Bronchial epithelial cell (primary cell): ENCODE measurements around the gene STK11IP. TPM values are rescaled to one million over a fixed set of nuclear protein-coding genes. Genes with fewer than 3 reads are reported as not detected.
A peak's percentile ranks its signal among the peaks of the same experiment; 100 is the strongest.

Experiments used
- DNase-seq: peaks from one replicate; pipeline ENCODE4 v3.0.0-alpha.2; 2010; ENCODE audit warnings: low read depth
- FAIRE-seq: peaks from 2 replicates; lab custom pipeline; 2011; peaks lifted over from hg19 to GRCh38; lab: Jason Lieb, UNC
- H3K27me3 ChIP-seq: 2 replicates; pipeline ENCODE4 v1.5.1; 2011; ENCODE audit warnings: low read length; ENCODE audit not compliant: control insufficient read depth, insufficient read depth
- H3K36me3 ChIP-seq: 2 replicates; pipeline ENCODE4 v1.5.1; 2011; ENCODE audit warnings: low read length; ENCODE audit not compliant: control insufficient read depth, insufficient read depth
- H3K4me3 ChIP-seq: 2 replicates; pipeline ENCODE4 v1.5.1; 2011; ENCODE audit warnings: mild to moderate bottlenecking, low read depth, low read length, control low read depth
- CTCF ChIP-seq: IDR thresholded peaks from 2 replicates; pipeline ENCODE4 v1.5.1; 2011; ENCODE audit warnings: mild to moderate bottlenecking, moderate library complexity, low read length, control low read depth, inconsistent platforms; ENCODE audit not compliant: insufficient read depth, severe bottlenecking
- total RNA-seq: library from RNA; depleted of rRNA; stranded (reverse); fragments of >200 nt; gene quantifications from 2 replicates; pipeline ENCODE4 v1.2.1, GENCODE V29; 2014

Gene STK11IP
- total RNA-seq, 1 donor from 2014 or later: 11.3 TPM

- TF ChIP-seq CTCF: no peak
Observed at GRCh38 chr2:219656526-219656925, 58.9 kb downstream of the STK11IP start.

GRCh38 chr2:219658196-219658846 is 60.7 kb downstream of the STK11IP start:
- Histone ChIP-seq H3K27me3 (no peaks in the 10 kb centered on the region), H3K4me3 (no peak overlapping the region), H3K36me3 (no peaks in the 10 kb centered on the region)
- FAIRE-seq (no peak), DNase-seq (no peak)
- TF ChIP-seq CTCF: no peak

More at GRCh38 chr2:219656526-219656925, 58.9 kb downstream of the STK11IP start:
- Histone ChIP-seq H3K4me3 (no peak overlapping the region), H3K27me3 (no peaks in the 10 kb centered on the region), H3K36me3 (no peaks in the 10 kb centered on the region)
- peak; percentile 97 for DNase-seq
- FAIRE-seq: no peak

- FAIRE-seq (no peak), DNase-seq (no peak)
- Histone ChIP-seq H3K36me3 (no peaks in the 10 kb centered on the region), H3K4me3 (no peak overlapping the region), H3K27me3 (no peaks in the 10 kb centered on the region)
- TF ChIP-seq CTCF: no peak
Observed at GRCh38 chr2:219658874-219659273, 61.2 kb downstream of the STK11IP start.

- DNase-seq (peak; percentile 87), FAIRE-seq (no peak)
- Histone ChIP-seq H3K27me3 (no peaks in the 10 kb centered on the region), H3K36me3 (no peaks in the 10 kb centered on the region), H3K4me3 (no peak overlapping the region)
- TF ChIP-seq CTCF: no peak
Observed at GRCh38 chr2:219661197-219661954, 63.7 kb downstream of the STK11IP start.

GRCh38 chr2:219661955-219662395 is 64.3 kb downstream of the STK11IP start:
- peak; percentile 75 for FAIRE-seq

More at GRCh38 chr2:219661955-219662395, 64.3 kb downstream of the STK11IP start:
- Histone ChIP-seq H3K36me3 (no peaks in the 10 kb centered on the region), H3K4me3 (no peak overlapping the region), H3K27me3 (no peaks in the 10 kb centered on the region)
- no peak for TF ChIP-seq CTCF
- DNase-seq: peak; percentile 92
